Measurements from ENCODE around the gene KDM5C.

KDM5C gene

GRCh38 chrX:53250556-53250955, 25.5 kb upstream of the KDM5C start:
- DNase-seq (ENCODE audit: low read depth), result no peak

DNA sequence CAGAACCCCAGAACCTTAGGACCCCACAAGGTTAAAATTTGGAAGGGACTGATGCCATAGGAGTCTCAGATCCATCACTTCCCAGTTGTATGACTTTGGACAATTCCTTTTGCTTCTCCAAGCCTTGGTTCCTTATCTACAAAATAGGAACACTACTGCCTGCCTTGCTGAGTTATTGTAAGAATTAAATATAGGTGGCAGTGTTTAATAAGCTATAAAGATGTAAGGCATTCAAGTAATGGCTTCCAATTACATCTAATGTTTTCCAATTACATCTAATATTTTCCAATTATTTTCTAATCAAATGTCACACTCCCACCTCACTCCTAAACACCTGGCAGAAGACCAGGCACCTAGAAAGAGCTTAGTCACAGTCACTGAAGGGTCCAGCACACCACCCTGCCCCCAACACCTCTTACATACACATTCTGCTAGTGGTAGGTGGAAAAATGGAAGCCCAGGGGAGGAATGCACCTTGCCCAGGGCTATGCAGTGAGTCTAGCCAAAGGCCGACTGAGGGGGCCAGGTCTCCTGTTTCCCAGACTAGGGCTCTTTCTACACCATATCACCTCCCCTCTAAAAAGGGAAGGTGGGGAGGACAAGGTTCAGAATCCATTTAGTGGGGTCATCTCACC, 24.5 kb upstream of the KDM5C start:
- no peak for DNase-seq (ENCODE audit: low read depth)

GRCh38 chrX:53247928-53248327, 22.9 kb upstream of the KDM5C start:
- DNase-seq (ENCODE audit: low read depth), result no peak

DNA sequence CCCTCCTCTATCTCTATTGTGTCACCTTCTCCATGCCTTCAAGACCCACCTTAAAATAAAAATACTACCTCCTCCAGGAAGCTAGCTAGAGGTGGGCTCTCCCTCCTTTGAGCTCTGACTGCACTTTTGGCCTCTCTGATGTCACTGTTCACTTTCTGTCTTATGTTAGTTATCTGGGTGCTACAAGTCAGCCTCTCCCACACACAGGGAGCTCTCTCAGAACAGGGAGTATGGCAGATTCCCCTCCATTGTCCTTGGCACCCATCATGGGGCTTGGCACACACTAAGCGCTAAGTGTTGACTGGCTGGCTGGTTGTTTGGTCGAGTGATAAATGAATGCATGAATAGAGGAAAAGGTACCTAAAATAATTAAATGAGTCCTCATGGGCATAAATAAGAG, 21.2 kb upstream of the KDM5C start:
- no peak for DNase-seq (ENCODE audit: low read depth)

- no peak for DNase-seq (ENCODE audit: low read depth)
Measured at GRCh38 chrX:53244610-53245009, 19.6 kb upstream of the KDM5C start.

DNA sequence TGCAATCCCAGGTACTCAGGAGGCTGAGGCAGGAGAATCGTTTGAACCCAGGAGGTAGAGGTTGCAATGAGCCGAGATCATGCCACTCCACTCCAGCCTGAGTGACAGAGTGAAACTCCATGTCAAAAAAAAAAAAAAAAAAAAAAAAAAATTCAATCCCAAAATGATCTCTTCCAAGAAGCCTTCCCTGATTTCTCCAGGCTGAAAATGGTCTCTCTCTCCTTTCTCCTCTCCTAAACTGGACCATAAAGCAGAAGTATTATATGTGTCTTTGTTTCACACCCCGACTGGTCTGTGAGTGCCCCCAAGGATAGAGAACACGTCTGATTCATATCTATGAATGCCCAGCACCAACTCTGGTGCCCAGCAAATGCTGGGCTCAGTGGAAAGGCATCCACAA, 17.3 kb upstream of the KDM5C start:
- DNase-seq (ENCODE audit: low read depth), result no peak

- DNase-seq (ENCODE audit: low read depth), result no peak
Measured at GRCh38 chrX:53241558-53241957, 16.6 kb upstream of the KDM5C start.

GRCh38 chrX:53239474-53239873, 14.5 kb upstream of the KDM5C start:
- no peak for DNase-seq (ENCODE audit: low read depth)

DNA sequence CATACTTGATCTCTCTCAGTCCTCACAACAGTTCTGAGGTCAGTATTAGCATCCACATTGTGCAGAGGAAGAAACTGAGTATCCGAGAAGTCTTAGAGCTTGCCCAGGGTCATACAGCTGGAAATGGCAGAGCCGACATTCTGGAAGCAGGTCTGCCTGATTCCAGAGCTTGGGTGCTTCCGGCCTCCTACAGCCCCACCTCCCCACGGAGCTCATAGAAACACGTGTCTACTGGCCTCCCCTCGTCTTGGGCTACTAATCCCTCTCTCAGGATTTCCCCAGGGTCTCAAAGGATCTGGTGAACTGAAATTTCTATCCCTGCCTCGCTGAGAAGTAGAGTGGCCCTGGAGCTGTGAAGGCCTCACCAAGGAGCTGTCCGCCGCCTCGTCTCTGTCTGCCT, 12.0 kb upstream of the KDM5C start:
- DNase-seq (ENCODE audit: low read depth), result no peak

DNA sequence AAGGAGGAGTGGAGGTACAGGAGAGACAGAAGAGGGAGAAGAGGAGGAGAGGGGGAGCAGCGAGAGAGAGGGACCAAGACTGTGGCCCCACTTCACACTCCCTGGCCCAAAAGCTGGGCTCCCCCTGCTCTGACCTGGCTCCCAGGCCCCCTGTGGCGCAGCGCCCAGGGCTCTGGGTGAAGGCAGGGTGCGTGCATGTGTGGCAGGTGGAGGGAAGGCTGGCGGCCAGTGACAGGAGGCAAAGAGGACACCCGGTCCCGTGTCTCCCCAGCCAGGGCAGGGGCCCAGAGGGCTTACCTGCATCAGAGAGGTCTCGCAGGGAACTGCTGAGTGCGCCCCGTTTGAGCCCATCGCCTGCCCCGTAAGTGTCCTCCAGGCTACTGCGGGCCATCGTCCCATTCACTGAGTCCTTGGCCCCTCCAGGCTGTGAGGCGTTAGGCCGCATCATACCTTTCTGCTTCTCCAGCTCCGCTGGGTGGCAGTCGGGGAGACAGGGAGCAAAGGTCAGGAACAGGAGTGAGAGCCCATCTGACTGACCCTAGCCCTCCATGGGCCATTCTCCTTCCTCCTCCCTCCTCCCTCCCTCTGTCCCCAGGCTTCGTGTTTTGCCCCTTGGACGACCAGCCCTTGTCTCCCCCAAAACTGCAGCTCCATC, 11.1 kb upstream of the KDM5C start:
- no peak for DNase-seq (ENCODE audit: low read depth)

- no peak for DNase-seq (ENCODE audit: low read depth)
Measured at GRCh38 chrX:53235566-53235965, 10.6 kb upstream of the KDM5C start.

- DNase-seq (ENCODE audit: low read depth), result no peak
Measured at GRCh38 chrX:53234484-53234883, 9.5 kb upstream of the KDM5C start.

- DNase-seq (ENCODE audit: low read depth), result no peak
Measured at GRCh38 chrX:53233536-53233935, 8.5 kb upstream of the KDM5C start.

GRCh38 chrX:53230116-53230515, 5.1 kb upstream of the KDM5C start:
- DNase-seq (ENCODE audit: low read depth), result no peak

GRCh38 chrX:53227224-53227765, 2.3 kb upstream of the KDM5C start:
- DNase-seq (ENCODE audit: low read depth), result no peak

GRCh38 chrX:53223955-53224859, 800 bp downstream of the KDM5C start:
- DNase-seq (ENCODE audit: low read depth), result no peak

DNA sequence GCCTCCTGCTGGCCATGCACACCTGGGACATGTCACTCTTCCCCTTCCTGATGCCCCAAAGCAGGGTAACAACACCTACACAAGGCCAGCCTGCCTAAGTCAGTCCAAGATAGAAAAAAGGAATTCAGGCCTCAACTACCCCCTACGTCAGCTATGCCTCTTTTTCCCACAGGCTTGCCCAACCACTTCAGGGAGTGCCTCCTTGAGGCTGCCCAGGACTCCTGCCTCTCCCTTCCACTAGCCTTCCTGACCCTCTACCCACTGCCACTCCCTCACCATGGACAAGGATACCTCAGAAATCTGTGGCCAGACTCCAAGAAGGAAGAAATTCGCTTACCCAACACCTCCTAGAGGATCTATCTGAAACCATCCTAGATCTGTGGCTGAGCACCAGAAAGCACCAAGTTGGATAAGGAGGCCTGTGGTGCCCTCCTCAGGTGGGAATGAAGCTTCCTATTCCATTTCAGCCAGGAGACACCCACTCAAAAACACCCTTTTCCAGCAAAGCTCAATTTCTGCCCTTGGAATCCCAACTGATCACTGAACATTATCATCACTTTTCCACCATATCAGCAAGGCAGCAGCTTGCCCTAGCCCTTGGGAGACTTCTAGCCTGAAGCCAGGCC, 1.8 kb downstream of the KDM5C start:
- no peak for DNase-seq (ENCODE audit: low read depth)

DNA sequence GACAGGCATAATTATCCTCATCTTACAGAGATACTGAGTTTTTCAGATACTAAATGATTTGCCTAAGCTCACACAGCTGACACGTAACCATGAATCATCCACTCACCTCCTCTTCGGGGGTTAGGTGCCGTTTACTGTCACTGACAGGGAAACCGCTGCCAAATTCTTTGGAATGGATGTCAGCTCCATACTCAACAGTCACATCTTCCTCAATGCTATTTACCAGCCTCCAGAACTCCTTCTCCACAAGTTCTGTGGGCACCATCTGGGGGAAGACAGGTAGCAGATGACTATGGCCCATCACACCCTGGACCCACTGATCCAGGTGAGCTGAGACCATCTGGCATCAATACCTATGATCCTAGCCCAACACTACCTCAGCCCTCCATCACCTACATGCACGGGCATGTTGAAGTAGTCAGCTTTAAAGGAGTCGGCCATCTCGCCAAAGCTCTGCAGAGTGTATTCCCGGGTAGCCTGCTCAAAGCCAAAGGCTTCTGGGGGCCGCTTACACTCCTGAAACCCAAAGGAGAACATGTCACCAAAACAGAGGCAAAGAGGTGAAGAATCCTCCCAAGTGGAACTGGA, 13.5 kb downstream of the KDM5C start:
- no peak for DNase-seq (ENCODE audit: low read depth)

- DNase-seq (ENCODE audit: low read depth), result no peak
Measured at GRCh38 chrX:53196678-53197077, 28.3 kb downstream of the KDM5C start.

DNA sequence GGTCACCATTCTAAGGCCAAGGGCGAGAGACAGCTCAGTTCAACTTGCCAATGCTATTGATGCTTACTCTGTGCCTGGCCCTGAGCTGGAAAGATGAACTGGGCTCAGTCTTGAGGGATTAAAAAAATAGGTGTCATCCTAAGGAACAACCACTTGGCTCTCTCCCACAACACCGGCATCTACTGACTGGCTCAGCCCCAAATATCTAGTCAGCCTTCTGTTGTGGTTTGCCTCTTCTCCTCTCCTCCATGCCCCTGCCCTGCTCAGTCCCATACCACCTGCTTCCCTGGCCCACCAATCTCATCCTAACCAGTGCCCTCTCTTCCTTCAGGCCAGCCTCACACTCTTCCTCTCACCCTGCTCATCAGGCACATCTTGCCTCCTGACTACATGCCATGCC, 29.6 kb downstream of the KDM5C start:
- DNase-seq (ENCODE audit: low read depth), result no peak

DNA sequence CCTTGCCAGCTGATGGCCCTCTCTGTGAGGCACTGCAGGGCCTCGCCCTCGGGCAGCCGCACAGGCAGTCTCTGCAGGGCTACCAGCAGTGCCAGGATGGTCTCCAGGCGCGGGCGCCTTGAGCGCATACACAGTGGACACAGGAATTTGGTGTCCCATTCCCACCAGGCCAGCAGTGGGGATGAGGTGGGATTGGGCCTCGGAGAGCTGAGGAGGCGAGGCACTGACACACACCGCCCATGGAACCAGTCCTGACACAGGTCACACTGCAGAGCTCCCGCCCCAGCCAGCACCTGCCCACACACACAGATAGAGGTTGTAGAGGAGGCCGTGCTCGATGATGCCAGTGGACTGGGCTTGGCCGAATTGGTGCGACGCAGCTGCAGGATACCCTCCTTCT, 30.7 kb downstream of the KDM5C start:
- no peak for DNase-seq (ENCODE audit: low read depth)

- no peak for DNase-seq (ENCODE audit: low read depth)
Measured at GRCh38 chrX:53193093-53193492, 31.9 kb downstream of the KDM5C start.

Measured in stimulated activated CD8-positive, alpha-beta memory T cell treated with anti-CD3 and anti-CD28 coated beads, Interleukin-15, amount 100 ng/mL, for 24 hours (primary cell).